GM23248 (cell line): ENCODE data around the gene RNF224.

Experiments used
- EZH2 ChIP-seq: fragments of 200-600 bp; sonication (generic); IDR thresholded peaks from 2 replicates; pipeline ENCODE4 v1.6.1; 2018; ENCODE audit warnings: antibody characterized with exemption, mild to moderate bottlenecking; ENCODE audit not compliant: insufficient read depth, poor library complexity, severe bottlenecking
- EZH2phosphoT487 ChIP-seq: fragments of 200-600 bp; sonication (generic); IDR thresholded peaks from 2 replicates; pipeline ENCODE4 v1.6.1; 2018; ENCODE audit warnings: antibody characterized with exemption, moderate library complexity, mild to moderate bottlenecking, low read depth; ENCODE audit not compliant: insufficient read depth

GRCh38 chr9:137206602-137207001 is 20.7 kb upstream of the RNF224 start:
- no peak for TF ChIP-seq EZH2
- TF ChIP-seq EZH2phosphoT487: no peak
